GM18508 (cell line): ENCODE data around the gene ZNF277.

Source experiments
- ATAC-seq: cut with Tn5 transposase; IDR thresholded peaks from one replicate; pipeline ENCODE4 v1.9.1; 2021; ENCODE audit warnings: moderate number of reproducible peaks; ENCODE audit not compliant: insufficient read depth, unreplicated experiment

ZNF277 gene

GRCh38 chr7:112336936-112337576 lies 130.6 kb downstream of the ZNF277 start:
- no peak for ATAC-seq

- ATAC-seq: no peak
Measured at GRCh38 chr7:112337892-112338291, 131.4 kb downstream of the ZNF277 start.

- no peak for ATAC-seq
Measured at GRCh38 chr7:112338786-112339185, 132.3 kb downstream of the ZNF277 start.

- ATAC-seq: no peak
Measured at GRCh38 chr7:112341464-112341863, 135.0 kb downstream of the ZNF277 start.

GRCh38 chr7:112346381-112347060 lies 140.0 kb downstream of the ZNF277 start:
- ATAC-seq: no peak

- ATAC-seq: no peak
Measured at GRCh38 chr7:112347088-112347487, 140.6 kb downstream of the ZNF277 start.

GRCh38 chr7:112350585-112350984 lies 144.1 kb downstream of the ZNF277 start:
- no peak for ATAC-seq

GRCh38 chr7:112356596-112356995 lies 150.1 kb downstream of the ZNF277 start:
- no peak for ATAC-seq

GRCh38 chr7:112357136-112357535 lies 150.6 kb downstream of the ZNF277 start:
- ATAC-seq: no peak

GRCh38 chr7:112358513-112358912 lies 152.0 kb downstream of the ZNF277 start:
- ATAC-seq: no peak

- no peak for ATAC-seq
Measured at GRCh38 chr7:112359086-112359485, 152.6 kb downstream of the ZNF277 start.

GRCh38 chr7:112360681-112361080 lies 154.2 kb downstream of the ZNF277 start:
- no peak for ATAC-seq

- no peak for ATAC-seq
Measured at GRCh38 chr7:112361154-112361553, 154.7 kb downstream of the ZNF277 start.

- ATAC-seq: no peak
Measured at GRCh38 chr7:112362053-112362650, 155.7 kb downstream of the ZNF277 start.

- no peak for ATAC-seq
Measured at GRCh38 chr7:112362731-112363131, 156.2 kb downstream of the ZNF277 start.

GRCh38 chr7:112364388-112364787 lies 157.9 kb downstream of the ZNF277 start:
- ATAC-seq: no peak

- ATAC-seq: no peak
Measured at GRCh38 chr7:112365551-112365950, 159.1 kb downstream of the ZNF277 start.

GRCh38 chr7:112366886-112367285 lies 160.4 kb downstream of the ZNF277 start:
- ATAC-seq: no peak

GRCh38 chr7:112370436-112370835 lies 163.9 kb downstream of the ZNF277 start:
- ATAC-seq: no peak

- ATAC-seq: no peak
Measured at GRCh38 chr7:112371701-112372100, 165.2 kb downstream of the ZNF277 start.

GRCh38 chr7:112372101-112372500 lies 165.6 kb downstream of the ZNF277 start:
- ATAC-seq: no peak

- no peak for ATAC-seq
Measured at GRCh38 chr7:112377593-112377992, 171.1 kb downstream of the ZNF277 start.
